ENCODE data around the gene NUP58. TPM values are rescaled to one million over a fixed set of nuclear protein-coding genes. Genes with fewer than 3 reads are reported as not detected.

The NUP58 gene
- total and polyA plus RNA-seq, 4 donors, result 6.5 to 43.3 (median 16.0) TPM

- no peak for TF ChIP-seq RXRA (IDR thresholded peaks at IDR 0.05)
- no peak for TF ChIP-seq YY1 (IDR thresholded peaks at IDR 0.05)
- TF ChIP-seq HNF4G (IDR thresholded peaks at IDR 0.05), result no peak
- no peak for TF ChIP-seq RAD21 (IDR thresholded peaks at IDR 0.05)
These were observed 18.3 kb downstream of the NUP58 start (continued) for GRCh38 chr13:25319771-25320170.

DNA sequence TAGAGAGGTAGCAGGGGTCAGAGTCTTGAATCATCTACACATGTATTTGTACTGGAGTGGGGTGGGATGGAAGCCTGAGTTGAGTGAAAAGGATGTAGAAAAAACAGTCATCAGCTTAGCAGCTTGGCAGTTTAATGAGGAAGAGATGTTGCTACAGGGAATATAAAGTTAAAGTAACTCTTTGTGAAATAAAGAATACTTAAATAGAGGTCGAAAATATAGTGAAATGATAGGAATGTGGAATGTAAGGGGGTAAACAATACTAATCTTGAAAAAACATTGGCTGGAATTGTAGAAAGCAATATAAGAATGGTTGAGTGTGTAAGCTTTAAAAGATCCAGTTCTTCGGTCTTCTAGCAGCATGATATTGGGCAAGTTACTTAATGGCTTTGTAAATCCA lies 22.7 kb downstream of the NUP58 start:
- peaks cover 8 to 61% (median 37%) of the 10 kb centered on the region in 4 donors for H3K36me3 ChIP-seq (ENCODE audit: control insufficient read depth in 4 of 4, insufficient read depth in 3 of 4, low read depth in 1 of 4, low read length in 3 of 4)
- WGBS, result 94% methylated on average over 2 of the region's 2 CpGs

DNA sequence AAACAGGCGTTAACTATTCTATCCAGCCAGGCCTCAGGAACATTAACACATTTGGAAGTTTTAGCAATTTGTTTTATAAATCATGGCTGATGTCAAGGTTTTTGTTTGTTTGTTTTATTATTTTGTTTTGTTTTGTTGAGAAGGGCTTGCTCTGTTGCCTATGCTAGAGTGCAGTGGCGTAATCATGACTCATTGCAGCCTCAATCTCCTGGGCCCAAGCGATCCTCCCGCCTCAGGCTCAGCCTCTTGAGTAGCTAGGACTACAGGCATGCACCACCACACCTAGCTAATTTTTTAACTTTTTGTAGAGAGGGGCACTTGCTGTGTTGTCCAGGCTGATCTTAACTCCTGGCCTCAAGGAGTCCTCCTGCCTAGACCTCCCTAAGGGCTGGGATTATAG lies 28.3 kb downstream of the NUP58 start:
- WGBS, result 98% methylated on average over 4 of the region's 4 CpGs
- Histone ChIP-seq H3K9ac (ENCODE audit: low read depth in 1 of 2, low read length in 2 of 2) (no peak overlapping the region), H3K4me1 (ENCODE audit: control insufficient read depth in 4 of 4, insufficient read depth in 4 of 4, low read length in 3 of 4) (no peaks in the 10 kb centered on the region), H3K4me3 (ENCODE audit: low read depth in 1 of 3, low read length in 3 of 3) (no peak overlapping the region), H3K9me3 (ENCODE audit: control insufficient read depth in 4 of 4, low read length in 3 of 4) (no peaks in the 10 kb centered on the region), H3K36me3 (ENCODE audit: control insufficient read depth in 4 of 4, insufficient read depth in 3 of 4, low read depth in 1 of 4, low read length in 3 of 4) (peaks cover 3 to 64% (median 57%) of the 10 kb centered on the region in 4 donors), H3K27me3 (ENCODE audit: control insufficient read depth in 4 of 4, insufficient read depth in 4 of 4, low read length in 3 of 4) (no peaks in the 10 kb centered on the region), H3K27ac (ENCODE audit: low read depth in 1 of 2, low read length in 2 of 2) (no peak overlapping the region)
- no peak for DNase-seq (ENCODE audit: low spot score)
- TF ChIP-seq, protein P1, sequence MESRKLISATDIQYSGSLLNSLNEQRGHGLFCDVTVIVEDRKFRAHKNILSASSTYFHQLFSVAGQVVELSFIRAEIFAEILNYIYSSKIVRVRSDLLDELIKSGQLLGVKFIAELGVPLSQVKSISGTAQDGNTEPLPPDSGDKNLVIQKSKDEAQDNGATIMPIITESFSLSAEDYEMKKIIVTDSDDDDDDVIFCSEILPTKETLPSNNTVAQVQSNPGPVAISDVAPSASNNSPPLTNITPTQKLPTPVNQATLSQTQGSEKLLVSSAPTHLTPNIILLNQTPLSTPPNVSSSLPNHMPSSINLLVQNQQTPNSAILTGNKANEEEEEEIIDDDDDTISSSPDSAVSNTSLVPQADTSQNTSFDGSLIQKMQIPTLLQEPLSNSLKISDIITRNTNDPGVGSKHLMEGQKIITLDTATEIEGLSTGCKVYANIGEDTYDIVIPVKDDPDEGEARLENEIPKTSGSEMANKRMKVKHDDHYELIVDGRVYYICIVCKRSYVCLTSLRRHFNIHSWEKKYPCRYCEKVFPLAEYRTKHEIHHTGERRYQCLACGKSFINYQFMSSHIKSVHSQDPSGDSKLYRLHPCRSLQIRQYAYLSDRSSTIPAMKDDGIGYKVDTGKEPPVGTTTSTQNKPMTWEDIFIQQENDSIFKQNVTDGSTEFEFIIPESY (IDR thresholded peaks at IDR 0.05), result no peak
- TF ChIP-seq JUND (IDR thresholded peaks at IDR 0.05) (no peak), CTCF (IDR thresholded peaks at IDR 0.05; ENCODE audit: low read depth, low read length, missing input control) (no peak), RXRA (IDR thresholded peaks at IDR 0.05) (no peak), GABPA (IDR thresholded peaks at IDR 0.05 in 1 of 2, conservative IDR thresholded peaks at IDR 0.05 in 1 of 2) (no peak), YY1 (IDR thresholded peaks at IDR 0.05) (no peak), REST (IDR thresholded peaks at IDR 0.05) (no peak)

More for the DNA sequence above, 22.7 kb downstream of the NUP58 start:
- no peaks in the 10 kb centered on the region for H3K27me3 ChIP-seq (ENCODE audit: control insufficient read depth in 4 of 4, insufficient read depth in 4 of 4, low read length in 3 of 4)
- no peaks in the 10 kb centered on the region for H3K4me1 ChIP-seq (ENCODE audit: control insufficient read depth in 4 of 4, insufficient read depth in 4 of 4, low read length in 3 of 4)
- DNase-seq (ENCODE audit: low spot score), result no peak
- no peak for TF ChIP-seq YY1 (IDR thresholded peaks at IDR 0.05)
- no peak for TF ChIP-seq JUND (IDR thresholded peaks at IDR 0.05)
- no peak for TF ChIP-seq RXRA (IDR thresholded peaks at IDR 0.05)
- TF ChIP-seq HNF4G (IDR thresholded peaks at IDR 0.05), result no peak
- TF ChIP-seq, protein P1 (IDR thresholded peaks at IDR 0.05), result no peak
- no peak for TF ChIP-seq SP1 (IDR thresholded peaks at IDR 0.05)
- no peak for TF ChIP-seq EGR1 (IDR thresholded peaks at IDR 0.05; ENCODE audit: low read depth in 2 of 2)
- TF ChIP-seq TAF1 (conservative IDR thresholded peaks at IDR 0.05), result no peak
- TF ChIP-seq, protein P2, sequence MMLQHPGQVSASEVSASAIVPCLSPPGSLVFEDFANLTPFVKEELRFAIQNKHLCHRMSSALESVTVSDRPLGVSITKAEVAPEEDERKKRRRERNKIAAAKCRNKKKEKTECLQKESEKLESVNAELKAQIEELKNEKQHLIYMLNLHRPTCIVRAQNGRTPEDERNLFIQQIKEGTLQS (IDR thresholded peaks at IDR 0.05), result no peak
- TF ChIP-seq CTCF (IDR thresholded peaks at IDR 0.05; ENCODE audit: low read depth, low read length, missing input control), result no peak
- no peak for TF ChIP-seq FOXA2 (IDR thresholded peaks at IDR 0.05)
- TF ChIP-seq RAD21 (IDR thresholded peaks at IDR 0.05), result no peak
- no peak for TF ChIP-seq FOXA1 (IDR thresholded peaks at IDR 0.05)
- no peak for TF ChIP-seq GABPA (IDR thresholded peaks at IDR 0.05 in 1 of 2, conservative IDR thresholded peaks at IDR 0.05 in 1 of 2)
- no peak overlapping the region for H3K9ac ChIP-seq (ENCODE audit: low read depth in 1 of 2, low read length in 2 of 2)
- no peak overlapping the region for H3K4me3 ChIP-seq (ENCODE audit: low read depth in 1 of 3, low read length in 3 of 3)
- H3K9me3 ChIP-seq (ENCODE audit: control insufficient read depth in 4 of 4, low read length in 3 of 4), result no peaks in the 10 kb centered on the region
- no peak overlapping the region for H3K27ac ChIP-seq (ENCODE audit: low read depth in 1 of 2, low read length in 2 of 2)
